HG03378 (cell line): ENCODE results near the gene CPSF7.
"Not testable (repeated sequence)": the region's sequence is repeated elsewhere in the genome, so short reads cannot be mapped to it uniquely, and the experiment has no call there.

Experiments used
- ATAC-seq: cut with Tn5 transposase; IDR thresholded peaks from one replicate; pipeline ENCODE4 v1.9.1; 2021; ENCODE audit warnings: mild to moderate bottlenecking, moderate library complexity; ENCODE audit not compliant: unreplicated experiment

The CPSF7 gene

GRCh38 chr11:61390161-61390560 lies 39.6 kb downstream of the CPSF7 start:
- no peak for ATAC-seq

- no peak for ATAC-seq
These were observed 45.2 kb downstream of the CPSF7 start for GRCh38 chr11:61384271-61385242.

- not testable (repeated sequence) for ATAC-seq
These were observed 45.9 kb downstream of the CPSF7 start for GRCh38 chr11:61383859-61384258.

- no peak for ATAC-seq
These were observed 48.9 kb downstream of the CPSF7 start for GRCh38 chr11:61380884-61381283.

GRCh38 chr11:61378713-61379313 lies 51.0 kb downstream of the CPSF7 start:
- ATAC-seq = no peak

GRCh38 chr11:61377461-61378160 lies 52.2 kb downstream of the CPSF7 start:
- no peak for ATAC-seq

- no peak for ATAC-seq
These were observed 54.0 kb downstream of the CPSF7 start for GRCh38 chr11:61375761-61376108.

GRCh38 chr11:61372659-61373420 lies 56.9 kb downstream of the CPSF7 start:
- no peak for ATAC-seq

GRCh38 chr11:61370349-61371005 lies 59.3 kb downstream of the CPSF7 start:
- no peak for ATAC-seq

- ATAC-seq = no peak
These were observed 60.1 kb downstream of the CPSF7 start for GRCh38 chr11:61369372-61370348.

GRCh38 chr11:61368646-61369045 lies 61.1 kb downstream of the CPSF7 start:
- ATAC-seq = no peak

GRCh38 chr11:61367406-61367805 lies 62.4 kb downstream of the CPSF7 start:
- ATAC-seq = no peak

- no peak for ATAC-seq
These were observed 65.6 kb downstream of the CPSF7 start for GRCh38 chr11:61364012-61364675.

GRCh38 chr11:61362542-61362875 lies 67.3 kb downstream of the CPSF7 start:
- ATAC-seq = no peak

GRCh38 chr11:61361741-61362541 lies 67.8 kb downstream of the CPSF7 start, which contains the start of the genes CYB561A3 and TMEM138:
TSS of gene CYB561A3 (minus strand) at chr11:61361882. CDS start at chr11:61356713, 5,169 bp downstream.
TSS of gene TMEM138 (plus strand) at chr11:61362374. CDS start at chr11:61364391, 2,017 bp downstream.
- peak; percentile 73 for ATAC-seq

- peak; percentile 7 for ATAC-seq
These were observed 68.5 kb downstream of the CPSF7 start for GRCh38 chr11:61361237-61361740.

GRCh38 chr11:61359516-61359915 lies 70.3 kb downstream of the CPSF7 start:
- no peak for ATAC-seq

GRCh38 chr11:61358566-61358965 lies 71.2 kb downstream of the CPSF7 start:
- ATAC-seq = no peak
